NCI-H2029 (cell line): ENCODE measurements around the gene PEAR1.
A peak's percentile ranks its signal among the peaks of the same experiment; 100 is the strongest.

ENCODE experiments used
- DNase-seq: peaks from one replicate; lab custom pipeline; 2025; lab: John Stamatoyannopoulos, UW

PEAR1 gene

DNA sequence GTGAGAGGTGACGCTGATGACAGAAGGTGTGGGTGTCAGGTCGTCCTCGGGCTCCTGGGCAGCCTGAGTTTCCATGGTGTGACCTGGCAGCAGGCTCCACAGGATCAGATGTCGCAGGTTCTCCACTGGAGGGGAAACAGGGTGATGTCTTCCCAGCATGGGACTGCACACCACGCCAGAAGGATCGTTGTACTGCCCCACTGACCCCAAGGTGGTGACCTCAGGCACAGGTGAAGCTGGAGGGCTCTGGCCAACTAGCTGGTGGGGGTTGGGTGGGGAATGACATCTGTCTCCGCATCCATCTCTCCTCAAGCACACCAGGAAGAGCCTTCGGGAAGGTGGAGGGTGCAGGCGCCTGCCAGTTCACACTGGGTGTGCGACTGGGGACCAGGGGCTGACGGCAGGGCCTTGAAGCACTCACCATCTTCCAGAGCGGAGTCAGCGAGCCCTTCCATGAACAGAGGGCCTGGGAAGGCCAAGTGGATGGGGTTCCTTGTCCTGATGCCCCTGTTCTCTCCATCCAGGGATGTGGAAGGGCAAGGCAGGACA, 46.3 kb downstream of the PEAR1 start:
- no peak for DNase-seq

DNA sequence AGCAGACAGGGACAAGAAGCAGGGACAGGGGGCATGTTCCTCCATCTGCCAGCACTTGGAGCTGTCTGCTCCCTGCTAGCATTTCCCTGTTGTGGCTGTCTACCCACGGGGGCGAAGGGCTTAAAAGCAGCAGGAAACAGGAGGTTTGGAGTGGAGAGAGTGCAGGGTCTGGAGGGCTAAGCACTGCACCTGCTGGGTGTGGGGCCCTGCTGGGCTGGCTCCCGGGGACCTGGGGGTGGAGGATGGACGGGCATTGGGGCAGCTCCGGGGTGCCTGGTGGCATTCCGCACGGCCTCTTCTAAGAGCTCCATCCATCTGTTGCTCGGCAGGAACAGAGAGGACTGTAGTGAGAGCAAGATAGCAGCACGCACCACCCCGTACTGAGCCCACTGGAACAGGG, 48.2 kb downstream of the PEAR1 start:
- no peak for DNase-seq

DNA sequence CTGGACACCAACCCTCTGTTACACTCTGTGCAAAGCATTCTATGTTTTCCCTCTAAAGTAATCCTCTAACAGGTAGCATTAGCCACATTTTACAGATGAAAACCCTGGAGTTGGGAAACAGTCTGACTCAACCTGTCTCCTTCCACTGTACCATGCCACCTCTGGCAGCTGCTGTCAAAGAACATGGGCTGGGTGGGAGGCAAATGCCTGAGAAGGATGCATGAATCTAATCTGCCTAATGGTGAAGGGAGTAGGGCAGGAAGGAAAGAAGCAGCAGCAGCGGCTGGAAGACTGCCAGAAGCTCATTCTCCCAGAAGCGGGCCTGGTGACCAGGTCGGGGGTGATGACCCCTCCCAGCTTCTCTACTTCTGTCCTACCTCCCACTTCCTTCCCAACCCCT, 48.7 kb downstream of the PEAR1 start:
- no peak for DNase-seq

DNA sequence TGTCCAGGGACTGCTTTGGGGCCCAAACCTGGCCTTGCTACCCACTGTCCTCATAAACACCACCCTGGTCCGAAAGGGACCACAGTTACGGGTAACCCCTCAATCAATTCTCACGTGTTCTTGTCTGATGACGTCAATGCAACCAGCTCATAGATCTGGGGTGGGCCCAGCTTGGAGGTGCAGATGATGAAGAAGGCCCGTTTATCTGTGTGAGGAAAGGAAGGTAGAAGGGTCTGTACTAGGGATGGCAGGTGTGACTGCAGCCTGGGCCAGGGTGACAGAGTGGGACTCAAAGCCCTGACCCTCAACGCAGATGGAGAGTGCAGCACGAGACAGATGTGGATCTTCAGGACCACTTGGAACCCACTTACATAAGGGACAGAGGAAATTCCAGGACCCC, 49.1 kb downstream of the PEAR1 start:
- DNase-seq, result no peak

DNA sequence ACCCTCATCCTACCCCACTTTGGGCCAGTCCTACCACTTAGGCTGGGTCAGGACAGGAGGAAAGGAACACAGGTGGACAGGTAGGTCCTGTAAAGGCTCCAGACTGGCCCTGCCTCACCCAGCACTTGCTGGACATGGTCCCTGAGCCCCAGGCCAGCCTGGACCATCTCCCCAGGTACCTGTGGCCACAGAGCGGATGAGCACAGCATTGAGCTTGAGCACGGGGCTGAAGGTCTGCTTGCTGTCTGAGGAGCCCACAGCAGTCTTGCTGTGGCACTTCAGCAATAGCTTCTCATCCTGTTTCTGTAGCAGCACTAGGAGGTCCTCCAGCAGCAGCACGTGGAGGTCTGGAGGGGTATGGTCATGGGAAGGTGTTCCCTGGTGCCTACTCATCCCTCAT, 50.2 kb downstream of the PEAR1 start:
- no peak for DNase-seq

DNA sequence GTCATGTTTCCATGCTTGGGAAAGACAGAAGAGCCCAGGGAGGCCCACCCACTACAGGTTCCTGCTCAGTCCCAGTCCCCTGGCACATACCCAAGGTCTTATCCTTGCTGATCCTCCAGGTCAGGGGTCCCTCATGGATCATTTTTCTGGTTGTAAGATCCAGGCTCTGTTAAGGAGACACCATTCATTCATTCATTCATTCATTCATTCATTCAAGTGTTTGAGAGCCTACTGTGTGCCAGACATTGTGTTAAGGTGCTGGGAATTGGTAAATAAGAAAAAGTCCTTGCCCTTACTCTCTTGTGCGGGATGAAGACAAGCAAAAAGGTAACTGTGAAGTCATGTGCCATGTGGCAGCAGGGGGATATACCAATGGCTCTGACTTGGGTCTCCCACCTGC, 50.8 kb downstream of the PEAR1 start:
- no peak for DNase-seq

DNA sequence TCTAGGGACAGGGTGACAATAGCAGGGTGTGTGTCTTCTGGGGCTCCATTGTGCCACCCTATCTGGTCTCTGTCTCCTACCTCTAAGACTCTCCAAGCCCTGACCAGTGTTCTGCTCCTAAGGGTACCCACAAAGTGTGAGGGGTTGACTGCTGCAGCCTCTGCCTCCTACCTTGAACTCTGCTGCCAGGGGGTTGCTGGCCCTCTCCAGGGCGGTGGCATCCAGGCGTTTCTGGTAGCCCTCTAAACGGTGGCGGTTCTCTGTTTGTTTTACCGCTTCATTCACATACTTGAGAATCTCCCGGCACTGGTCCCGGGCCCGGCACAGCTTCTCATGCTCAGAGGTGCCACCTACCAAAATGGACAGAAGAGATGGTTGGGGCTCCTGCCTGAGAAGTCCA, 51.3 kb downstream of the PEAR1 start:
- DNase-seq, result no peak

DNA sequence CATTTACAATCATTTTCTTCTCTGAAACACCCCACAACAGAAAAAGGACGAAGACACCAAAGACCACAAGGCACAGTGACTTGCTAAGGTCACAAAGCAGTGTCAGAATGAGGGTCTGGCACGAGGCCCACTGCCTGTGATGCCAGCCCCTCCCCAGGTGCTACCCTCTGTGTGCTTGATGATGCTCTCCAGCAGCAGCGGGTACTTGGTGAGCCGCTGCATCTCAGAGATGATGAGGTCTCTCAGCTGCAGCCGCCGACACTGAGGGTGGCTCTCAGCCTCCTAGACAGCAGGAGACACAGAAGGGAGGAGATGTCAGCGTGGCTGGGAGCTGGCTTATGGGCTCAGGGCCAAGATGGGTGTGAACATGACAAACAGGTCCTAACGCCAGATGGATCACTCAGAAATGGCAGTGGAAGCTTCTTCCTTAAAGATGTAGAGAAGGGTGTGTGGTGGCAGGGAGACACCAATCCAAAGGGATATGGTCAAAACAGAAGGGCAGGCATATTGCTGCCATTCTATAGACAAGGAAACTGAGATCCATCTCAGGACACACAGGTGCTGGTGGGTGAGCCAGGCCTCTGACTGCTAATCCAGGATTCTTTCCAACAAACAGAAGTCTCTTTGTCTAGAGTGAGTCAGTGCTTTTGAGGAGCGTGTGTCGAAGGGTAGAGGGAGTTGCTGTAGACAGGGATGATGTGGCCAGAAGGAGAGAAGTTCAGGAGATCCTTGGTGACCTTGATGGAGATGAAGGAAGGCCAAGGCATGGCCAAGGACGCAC, 52.6 kb downstream of the PEAR1 start:
- peak; percentile 8 for DNase-seq

DNA sequence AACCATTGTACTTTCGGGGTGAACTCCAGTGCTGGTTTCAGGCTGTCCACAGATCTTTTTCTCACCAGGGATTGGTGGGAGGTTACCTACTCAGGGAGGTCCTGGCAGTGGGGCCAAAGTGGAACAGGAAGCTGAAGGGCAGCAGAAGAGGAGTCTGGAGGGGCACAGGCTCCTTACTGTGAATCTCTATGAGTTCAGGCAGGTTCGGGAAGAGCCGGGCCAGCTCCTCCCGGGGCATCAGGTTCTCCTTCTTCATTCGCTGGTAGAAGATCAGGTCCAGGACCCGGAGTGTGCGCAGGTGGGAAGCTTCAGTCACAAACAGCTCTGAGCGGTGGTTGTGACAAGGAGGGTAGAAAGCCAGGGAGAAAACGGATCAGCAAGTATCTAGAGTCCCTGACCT, 53.6 kb downstream of the PEAR1 start:
- no peak for DNase-seq

DNA sequence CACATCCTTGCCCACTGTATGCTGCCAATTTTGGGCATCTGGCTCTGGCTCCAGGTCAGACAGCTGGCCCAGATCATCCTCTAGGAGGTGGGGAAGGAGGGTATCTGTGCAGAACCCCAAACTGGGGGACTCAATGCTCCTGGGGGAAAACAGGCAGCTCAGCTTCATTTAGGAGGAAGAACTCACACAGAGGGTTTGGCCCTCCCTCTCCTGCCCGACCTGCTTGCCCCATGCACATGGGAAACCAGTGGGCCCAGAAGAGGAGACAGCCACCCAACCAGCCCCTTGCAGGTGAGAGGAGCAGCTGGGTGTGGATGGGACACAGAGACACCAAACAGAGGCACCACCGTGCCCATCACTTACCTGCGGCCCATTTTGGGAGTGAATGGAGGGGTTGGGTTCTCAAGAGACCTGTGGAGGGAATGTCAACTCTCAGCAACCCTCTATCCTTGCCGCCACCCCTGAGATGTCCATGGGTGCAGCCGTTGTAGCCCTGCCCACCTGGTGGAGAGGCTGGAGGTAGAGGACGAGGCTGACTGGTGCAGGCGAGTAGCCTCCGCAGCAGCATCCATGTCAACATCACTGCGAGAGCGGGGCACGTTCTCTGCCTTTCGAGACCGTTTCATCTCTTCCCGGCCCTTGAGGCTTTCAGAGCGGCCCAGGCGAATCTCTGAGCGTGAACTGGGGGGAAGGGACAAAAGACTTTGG, 54.5 kb downstream of the PEAR1 start:
- DNase-seq, result no peak

DNA sequence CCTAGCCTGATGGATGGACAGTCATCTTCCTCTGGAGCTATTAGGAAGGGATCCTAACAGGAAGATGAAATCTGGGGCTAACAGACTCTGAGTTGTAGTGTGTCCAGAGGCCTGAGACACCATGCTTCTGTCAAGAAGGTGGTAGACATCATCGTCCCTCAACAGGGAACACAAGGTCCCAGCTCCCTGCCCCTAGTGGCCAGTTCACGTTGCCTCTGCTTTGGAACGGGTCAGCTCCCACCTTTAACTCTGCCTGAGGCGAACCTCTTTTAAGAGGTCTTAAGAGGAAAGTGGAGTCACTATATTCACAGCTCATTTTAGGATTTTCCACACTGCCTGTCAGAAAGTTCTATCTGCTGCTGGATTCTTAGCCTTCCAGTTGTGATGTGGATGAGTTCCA, 55.2 kb downstream of the PEAR1 start:
- DNase-seq, result no peak

DNA sequence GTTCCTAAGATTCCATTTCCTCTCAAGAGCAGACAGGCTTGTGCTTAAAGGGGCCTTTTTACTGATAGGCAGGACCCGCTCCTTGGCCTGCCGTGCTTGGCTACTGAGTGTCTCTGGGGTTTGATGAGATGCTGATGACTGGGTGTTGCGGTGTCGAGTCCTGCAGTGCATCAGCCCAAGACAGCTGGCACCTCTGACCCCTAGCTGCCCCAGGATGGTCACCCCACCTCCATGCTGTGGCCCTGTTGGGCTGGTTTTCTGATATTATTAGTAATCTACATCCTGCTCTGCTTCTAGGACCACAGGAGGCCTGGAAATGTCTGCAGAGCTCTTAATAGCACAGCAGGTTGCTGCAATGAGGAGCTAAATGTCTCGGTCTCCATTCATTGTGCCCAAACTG, 55.6 kb downstream of the PEAR1 start:
- no peak for DNase-seq

DNA sequence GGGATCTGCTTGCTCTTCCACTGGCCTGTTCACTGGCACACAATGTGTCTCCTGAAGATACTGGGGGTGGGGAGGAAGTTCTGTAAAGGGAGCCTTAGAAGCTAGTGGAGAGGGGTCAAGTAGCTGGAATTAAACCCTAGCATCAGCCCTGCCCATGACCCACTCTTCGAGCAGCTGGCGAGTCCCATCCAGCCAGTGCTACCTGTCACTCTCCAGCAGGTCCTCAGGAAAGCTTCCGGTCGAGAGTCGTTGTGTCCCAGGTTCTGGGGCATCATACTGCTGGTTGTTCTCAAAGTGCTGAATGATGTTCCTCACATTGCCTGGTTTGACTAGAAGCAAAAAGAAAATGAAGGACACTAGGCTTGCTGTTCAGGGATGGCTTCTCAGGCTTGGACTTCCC, 57.9 kb downstream of the PEAR1 start:
- no peak for DNase-seq

DNA sequence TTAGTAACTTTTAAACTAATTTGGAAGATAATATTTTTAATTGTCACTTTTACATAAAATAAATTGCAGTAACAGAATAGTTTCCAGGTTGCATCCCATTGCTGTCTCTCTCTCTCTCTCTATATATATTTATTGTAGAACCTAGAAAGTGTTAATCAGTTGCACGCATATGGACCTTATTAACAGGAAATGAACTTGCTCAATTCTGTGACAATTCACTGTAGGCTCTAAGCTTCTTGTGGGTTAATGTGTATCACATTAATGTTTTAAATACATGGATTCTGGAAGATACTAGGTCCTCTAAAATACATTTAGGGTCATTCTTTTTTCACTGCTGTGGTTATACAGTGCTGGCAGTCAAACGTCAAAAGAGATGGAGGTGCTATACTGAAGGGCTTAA, 60.1 kb downstream of the PEAR1 start:
- no peak for DNase-seq

DNA sequence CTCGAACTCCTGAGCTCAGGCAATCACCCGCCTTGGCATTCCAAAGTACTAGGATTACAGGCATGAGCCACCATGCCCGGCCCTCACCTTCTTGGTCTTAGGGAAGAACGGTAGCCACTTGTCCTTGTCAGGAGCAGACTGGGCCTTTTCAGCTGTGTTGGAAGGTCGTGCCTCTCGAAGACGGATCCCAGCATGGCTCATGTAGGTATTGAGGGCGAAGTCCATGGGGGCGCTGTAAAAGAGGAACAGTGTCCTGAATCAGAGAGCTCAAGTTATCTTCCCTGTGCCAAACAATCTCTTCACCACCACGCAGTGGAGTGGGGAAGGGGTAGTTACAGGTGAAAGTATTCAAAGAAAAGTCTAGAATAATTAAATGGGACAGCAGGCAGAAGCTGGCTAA, 62.8 kb downstream of the PEAR1 start:
- DNase-seq, result no peak

DNA sequence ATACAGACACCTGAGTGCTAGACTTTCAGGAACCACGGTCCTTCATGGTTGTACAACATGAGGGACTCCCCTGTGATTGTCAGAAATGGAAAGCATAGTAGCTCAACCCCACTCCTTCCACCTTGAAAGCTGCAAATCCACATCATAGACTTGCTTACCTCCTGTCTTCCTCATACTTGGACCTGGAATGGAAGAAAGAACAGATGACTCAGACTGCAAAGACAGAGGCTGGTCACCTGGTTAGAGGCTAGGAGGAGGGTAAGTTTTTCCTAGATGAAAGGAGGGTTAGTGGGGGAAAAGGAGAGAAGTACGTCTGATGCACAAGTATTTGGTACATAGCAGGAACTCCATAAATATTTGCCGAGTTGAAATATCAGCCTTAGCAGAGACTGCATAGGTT, 64.1 kb downstream of the PEAR1 start:
- DNase-seq, result no peak

DNA sequence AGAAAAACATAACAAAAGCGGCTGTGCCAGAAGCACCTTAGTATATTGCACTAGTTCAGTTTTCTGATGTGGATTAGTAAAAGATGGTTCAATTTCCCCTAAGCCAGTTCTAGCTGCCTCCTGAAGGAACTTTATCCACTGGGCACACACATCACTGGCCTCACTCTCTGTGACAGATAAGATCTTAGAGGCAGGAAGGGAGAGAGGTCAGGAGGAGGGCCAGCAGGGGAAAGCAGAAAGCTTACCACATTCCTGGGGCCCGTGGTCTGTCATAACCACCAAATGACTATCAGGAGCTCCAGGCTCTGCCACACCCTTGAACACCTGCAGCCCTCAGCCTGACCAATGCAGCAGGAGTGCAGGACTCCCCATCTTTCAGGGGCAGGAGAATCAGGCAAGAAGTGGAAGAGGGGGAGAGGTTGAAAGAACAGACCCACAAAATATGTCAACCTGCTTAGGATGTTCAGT, 64.8 kb downstream of the PEAR1 start:
- DNase-seq, result no peak

DNA sequence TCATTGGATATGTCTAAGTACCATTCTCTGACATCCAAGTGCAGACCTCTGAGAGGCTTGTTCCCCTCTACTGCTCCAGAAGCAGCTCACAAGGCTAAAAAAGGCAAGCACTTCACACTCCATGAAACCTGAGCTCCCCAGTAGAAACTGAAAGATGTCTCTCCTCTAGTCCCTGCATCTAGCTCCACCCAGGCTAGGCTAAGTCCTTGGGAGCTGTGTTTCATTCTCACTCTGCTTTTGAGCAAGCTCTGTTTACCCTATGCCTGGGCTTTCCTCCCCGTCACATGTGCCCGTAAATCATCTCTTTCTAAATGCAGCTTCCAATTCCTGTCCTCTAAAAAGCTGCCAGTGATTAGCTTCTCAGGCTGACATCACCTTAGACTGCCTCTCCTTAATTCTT, 65.9 kb downstream of the PEAR1 start:
- DNase-seq, result peak; percentile 61

DNA sequence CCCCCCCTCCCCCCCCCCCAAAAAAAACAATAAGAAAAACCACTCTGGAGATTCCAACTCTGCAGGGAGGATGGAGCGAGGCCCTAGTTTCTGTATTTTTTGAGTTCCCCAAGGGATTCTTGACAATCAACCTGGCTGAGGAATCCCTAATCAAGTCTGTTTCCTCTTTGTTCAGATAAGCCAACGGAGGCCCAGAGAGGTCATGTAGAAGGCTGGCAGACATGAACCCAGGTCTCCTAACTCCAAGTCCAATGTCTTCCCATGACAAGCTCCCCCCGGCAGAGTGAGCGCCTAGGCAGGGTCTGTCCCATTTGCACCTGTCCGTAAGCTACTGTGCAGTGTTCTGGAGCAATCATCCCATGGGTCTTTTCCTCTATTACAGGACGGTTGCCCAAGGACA, 66.4 kb downstream of the PEAR1 start:
- no peak for DNase-seq

DNA sequence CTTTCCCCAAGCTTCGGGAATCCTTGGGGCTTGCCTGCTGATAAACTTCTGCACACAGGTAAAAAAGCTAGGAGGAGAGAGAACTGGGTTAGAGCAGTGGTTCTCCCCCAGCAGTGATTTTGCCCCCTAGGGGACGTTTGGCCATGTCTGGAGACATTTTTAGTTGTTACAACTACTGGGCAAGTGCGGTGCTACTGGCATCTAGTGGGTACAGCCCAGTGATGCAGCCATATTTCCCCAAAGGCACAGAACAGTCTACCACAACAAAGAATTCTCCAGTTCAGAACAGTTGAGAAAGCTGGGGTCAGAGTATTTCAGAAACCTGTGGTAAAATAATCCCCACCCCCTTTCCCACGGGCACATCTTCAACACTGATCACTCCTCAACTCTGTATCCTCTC, 68.2 kb downstream of the PEAR1 start:
- DNase-seq, result no peak

DNA sequence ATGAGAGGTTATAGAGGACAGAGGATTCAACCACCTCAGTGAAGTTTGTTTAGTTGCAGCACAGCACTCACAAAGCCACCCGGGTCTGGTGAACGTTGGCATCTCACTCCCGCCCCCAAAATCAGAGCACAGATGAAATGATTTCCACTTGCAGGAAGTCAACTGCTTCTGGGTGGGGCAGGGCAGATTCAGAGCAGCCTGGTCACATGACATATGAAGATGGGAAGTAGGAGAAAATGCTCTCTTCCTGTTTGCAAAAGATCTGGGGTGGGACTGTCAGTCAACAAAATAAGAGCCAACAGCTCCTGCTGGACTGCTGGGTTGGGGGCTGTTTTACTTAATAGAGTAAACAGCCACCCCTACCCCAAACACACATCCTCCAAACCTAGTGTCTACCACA, 70.1 kb downstream of the PEAR1 start:
- DNase-seq, result no peak

DNA sequence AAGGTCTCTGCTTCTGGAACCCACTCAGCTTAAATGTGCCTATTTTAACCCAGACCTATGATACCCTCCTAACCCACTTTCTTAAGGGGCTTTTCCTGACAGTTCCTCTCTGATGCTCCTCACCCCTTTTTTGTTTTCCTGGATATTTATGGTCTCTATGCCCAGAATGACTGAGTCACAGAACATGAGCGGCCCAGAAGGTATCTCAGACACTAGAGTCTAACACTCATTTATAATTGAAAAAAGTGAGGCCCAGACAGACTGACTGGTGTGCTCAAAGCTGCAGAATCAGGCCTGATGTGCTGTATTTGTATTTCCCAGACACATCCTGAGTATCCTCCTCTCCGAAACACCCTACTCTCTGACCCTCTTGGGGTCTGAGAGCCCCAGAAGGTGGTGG, 70.9 kb downstream of the PEAR1 start:
- no peak for DNase-seq
